ENCODE results near the gene PBX3.

- TF ChIP-seq CTCF (IDR thresholded peaks at IDR 0.05) (no peak), POLR2A (IDR thresholded peaks at IDR 0.05) (no peak)
Measured at GRCh38 chr9:125815568-125815967, 68.4 kb downstream of the PBX3 start.

All from lower leg skin (tissue), 3 donors.